HepG2 (cell line): ENCODE data around the gene WDR35. TPM values are rescaled to one million over a fixed set of nuclear protein-coding genes. Genes with fewer than 3 reads are reported as not detected.
A peak's percentile ranks its signal among the peaks of the same experiment; 100 is the strongest.

Experiments
- E2F1 ChIP-seq: sonication (generic); formaldehyde crosslinking; IDR thresholded peaks from 2 replicates; pipeline ENCODE4 v1.5.0; 2020; ENCODE audit warnings: missing genetic modification reagents
- ELF4 ChIP-seq: sonication (generic); formaldehyde crosslinking; IDR thresholded peaks from 2 replicates; pipeline ENCODE4 v1.5.0; 2020; ENCODE audit warnings: missing genetic modification reagents, mild to moderate bottlenecking, moderate library complexity, borderline replicate concordance
- KDM5A ChIP-seq: fragments of 200-600 bp; sonication (generic); IDR thresholded peaks from 2 replicates; pipeline ENCODE4 v1.7.0; 2018; ENCODE audit warnings: antibody characterized with exemption, mild to moderate bottlenecking, low read length, borderline replicate concordance
- KDM5B ChIP-seq: sonication (generic); formaldehyde crosslinking; IDR thresholded peaks from 2 replicates; pipeline ENCODE4 v1.4.0; 2020; ENCODE audit warnings: missing genetic modification reagents, mild to moderate bottlenecking, borderline replicate concordance
- MEIS1 ChIP-seq: sonication (generic); formaldehyde crosslinking; IDR thresholded peaks from 2 replicates; pipeline ENCODE4 v1.9.0; 2021; ENCODE audit warnings: mild to moderate bottlenecking, missing genetic modification reagents, moderate library complexity, borderline replicate concordance
- MLLT10 ChIP-seq: sonication (generic); formaldehyde crosslinking; IDR thresholded peaks from 2 replicates; pipeline ENCODE4 v1.4.0; 2020; ENCODE audit warnings: missing genetic modification reagents
- NAIF1 ChIP-seq: sonication (generic); formaldehyde crosslinking; IDR thresholded peaks from 2 replicates; pipeline ENCODE4 v1.5.0; 2020; ENCODE audit warnings: mild to moderate bottlenecking, missing genetic modification reagents, borderline replicate concordance
- NFAT5 ChIP-seq: sonication (generic); formaldehyde crosslinking; IDR thresholded peaks from 2 replicates; pipeline ENCODE4 v1.4.0; 2020; ENCODE audit warnings: missing genetic modification reagents
- RBM22 ChIP-seq: fragments of 200-400 bp; formaldehyde crosslinking; optimal IDR thresholded peaks from 2 replicates; pipeline ENCODE3; 2017; ENCODE audit warnings: mild to moderate bottlenecking, low read length, moderate library complexity
- RFX3 ChIP-seq: IDR thresholded peaks from 2 replicates; pipeline ENCODE4 v1.6.1; 2016; ENCODE audit warnings: missing biosample characterization, missing genetic modification reagents
- SMAD9 ChIP-seq: sonication (generic); formaldehyde crosslinking; IDR thresholded peaks from 2 replicates; pipeline ENCODE4 v1.5.1; 2020; ENCODE audit warnings: mild to moderate bottlenecking, missing genetic modification reagents
- SMC3 ChIP-seq: IDR thresholded peaks from 2 replicates; pipeline ENCODE4 v1.6.1; 2011; ENCODE audit warnings: low read length, improper control_type of control experiment
- TARDBP ChIP-seq: sonication (generic); formaldehyde crosslinking; IDR thresholded peaks from 2 replicates; pipeline ENCODE4 v1.8.0; 2022; ENCODE audit warnings: mild to moderate bottlenecking, missing genetic modification reagents
- TOPORS ChIP-seq: sonication (generic); formaldehyde crosslinking; IDR thresholded peaks from 2 replicates; pipeline ENCODE4 v1.8.0; 2023; ENCODE audit warnings: mild to moderate bottlenecking, missing genetic modification reagents
- ZBTB3 ChIP-seq: sonication (generic); formaldehyde crosslinking; IDR thresholded peaks from 2 replicates; pipeline ENCODE4 v1.4.0; 2020; ENCODE audit warnings: low read depth, mild to moderate bottlenecking, moderate library complexity, missing genetic modification reagents, borderline replicate concordance
- ZNF274 ChIP-seq: sonication (generic); formaldehyde crosslinking; IDR thresholded peaks from 2 replicates; pipeline ENCODE4 v1.5.1; 2020; ENCODE audit warnings: mild to moderate bottlenecking, missing genetic modification reagents
- ZNF292 ChIP-seq: sonication (generic); formaldehyde crosslinking; IDR thresholded peaks from 2 replicates; pipeline ENCODE4 v1.8.1; 2022; ENCODE audit warnings: mild to moderate bottlenecking, low read depth, missing genetic modification reagents, borderline replicate concordance
- ZNF510 ChIP-seq: sonication (generic); formaldehyde crosslinking; IDR thresholded peaks from 2 replicates; pipeline ENCODE4 v1.4.0; 2020; ENCODE audit warnings: low read depth, mild to moderate bottlenecking, missing genetic modification reagents
- ZNF619 ChIP-seq: sonication (generic); formaldehyde crosslinking; IDR thresholded peaks from 2 replicates; pipeline ENCODE4 v1.4.0; 2020; ENCODE audit warnings: mild to moderate bottlenecking, missing genetic modification reagents
- ZNF788 ChIP-seq: sonication (generic); formaldehyde crosslinking; IDR thresholded peaks from 2 replicates; pipeline ENCODE4 v1.5.0; 2020; ENCODE audit warnings: mild to moderate bottlenecking, missing genetic modification reagents, borderline replicate concordance
- ZZZ3 ChIP-seq: sonication (generic); formaldehyde crosslinking; IDR thresholded peaks from 2 replicates; pipeline ENCODE4 v1.4.0; 2020; ENCODE audit warnings: missing genetic modification reagents, mild to moderate bottlenecking, borderline replicate concordance
- polyA plus RNA-seq, 8 experiments: library from polyadenylated mRNA; depleted of rRNA in 3 of 8; stranded (reverse) in 7 of 8; unstranded in 1 of 8; fragments of >200 nt; fragmentation: Illumina TruSeq in 4 of 8; extraction: Trizol in 4 of 8; gene quantifications; 2 replicates each; pipeline versions ENCODE4 v1.2.1 to v1.2.3, GENCODE V29; 2011 to 2016; ENCODE audit warnings: low read depth in 4 of 8, missing spikeins in 1 of 8, mixed read lengths in 1 of 8; ENCODE audit not compliant: insufficient read depth in 1 of 8
- total RNA-seq, 5 experiments: library from RNA; depleted of rRNA; stranded (reverse); fragments of >200 nt; fragmentation: Illumina TruSeq; extraction: Trizol; gene quantifications; 2 replicates each; pipeline ENCODE4 v1.2.3, GENCODE V29; 2016; ENCODE audit warnings: low read depth in 1 of 5

Gene WDR35
- total and polyA plus RNA-seq, 2 of the 13 experiments (the other 11 are each of a cell fraction or from before 2014, with no cell fraction given) = 11.1 to 19.6 TPM

- peak; percentile 94 for TF ChIP-seq E2F1 (CRISPR knock-in tag)
- TF ChIP-seq KDM5B (CRISPR knock-in tag) = peak; percentile 95
- TF ChIP-seq RFX3 (CRISPR knock-in tag) = peak; percentile 43; the same call in 1 of the 2 replicates
- TF ChIP-seq ELF4 (CRISPR knock-in tag) = peak; percentile 86; the same call in 1 of the 2 replicates
- no peak; the same call in 1 of the 2 replicates for TF ChIP-seq TOPORS
- TF ChIP-seq ZNF510 (CRISPR knock-in tag) = peak; percentile 98; the same call in 1 of the 2 replicates
- TF ChIP-seq ZNF292 (CRISPR knock-in tag) = peak; percentile 47; the same call in 1 of the 2 replicates
- TF ChIP-seq MLLT10 (CRISPR knock-in tag) = no peak
- TF ChIP-seq RBM22 = peak; percentile 83
- TF ChIP-seq TARDBP (CRISPR knock-in tag) = peak; percentile 56; the same call in 1 of the 2 replicates
- TF ChIP-seq SMC3 = no peak
- peak; percentile 97 for TF ChIP-seq ZNF788 (CRISPR knock-in tag)
- TF ChIP-seq SMAD9 (CRISPR knock-in tag) = peak; percentile 71; the same call in 1 of the 2 replicates
- peak; percentile 96 for TF ChIP-seq NAIF1 (CRISPR knock-in tag)
- TF ChIP-seq ZZZ3 (CRISPR knock-in tag) = peak; percentile 97
- TF ChIP-seq KDM5A = peak; percentile 95; the same call in 1 of the 2 replicates
- peak; percentile 92 for TF ChIP-seq MEIS1 (CRISPR knock-in tag)
- TF ChIP-seq NFAT5 (CRISPR knock-in tag) = peak; percentile 71
- TF ChIP-seq ZNF619 (CRISPR knock-in tag) = peak; percentile 42
- TF ChIP-seq ZBTB3 (CRISPR knock-in tag) = no peak; the same call in 1 of the 2 replicates
- peak; percentile 91 for TF ChIP-seq ZNF274 (CRISPR knock-in tag)
These were observed 88.3 kb downstream of the WDR35 start, which contains the start of gene TTC32 (continued) for GRCh38 chr2:19901442-19902215.
